ENCODE measurements around the gene NUDT4B. TPM values are rescaled to one million over a fixed set of nuclear protein-coding genes. Genes with fewer than 3 reads are reported as not detected.
"Not testable (repeated sequence)": the region's sequence is repeated elsewhere in the genome, so short reads cannot be mapped to it uniquely, and the experiment has no call there.

NUDT4B gene
- total RNA-seq, result 34.0 TPM

DNA sequence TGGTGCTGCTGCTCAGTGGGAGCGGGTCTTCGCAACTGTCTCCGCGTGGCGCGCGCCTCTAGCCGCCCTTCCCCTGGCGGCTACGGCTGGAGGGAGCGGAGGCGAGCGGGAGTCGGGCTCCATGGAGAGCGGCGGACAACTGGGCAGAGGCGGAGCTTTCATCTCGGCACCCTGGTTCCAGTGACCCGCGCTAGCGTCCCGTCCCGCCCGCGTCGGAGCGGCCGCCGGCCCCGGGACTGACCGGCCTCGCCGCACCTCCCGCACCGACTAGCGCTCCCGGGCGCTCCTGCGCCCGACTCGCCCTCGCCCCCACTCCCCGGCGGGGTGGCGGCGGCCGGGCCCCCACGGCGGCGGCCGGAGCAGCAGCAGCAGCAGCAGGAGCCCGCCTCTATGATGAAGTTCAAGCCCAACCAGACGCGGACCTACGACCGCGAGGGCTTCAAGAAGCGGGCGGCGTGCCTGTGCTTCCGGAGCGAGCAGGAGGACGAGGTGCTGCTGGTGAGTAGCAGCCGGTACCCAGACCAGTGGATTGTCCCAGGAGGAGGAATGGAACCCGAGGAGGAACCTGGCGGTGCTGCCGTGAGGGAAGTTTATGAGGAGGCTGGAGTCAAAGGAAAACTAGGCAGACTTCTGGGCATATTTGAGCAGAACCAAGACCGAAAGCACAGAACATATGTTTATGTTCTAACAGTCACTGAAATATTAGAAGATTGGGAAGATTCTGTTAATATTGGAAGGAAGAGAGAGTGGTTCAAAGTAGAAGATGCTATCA lies at the start of gene NUDT4B:
NUDT4B (plus strand) TSS at position 212 of the 772 bp plus-strand sequence; CDS start at position 391, 179 bp downstream.
- H3K9me3 ChIP-seq (ENCODE audit: low read depth, low read length), result not testable (repeated sequence)

DNA sequence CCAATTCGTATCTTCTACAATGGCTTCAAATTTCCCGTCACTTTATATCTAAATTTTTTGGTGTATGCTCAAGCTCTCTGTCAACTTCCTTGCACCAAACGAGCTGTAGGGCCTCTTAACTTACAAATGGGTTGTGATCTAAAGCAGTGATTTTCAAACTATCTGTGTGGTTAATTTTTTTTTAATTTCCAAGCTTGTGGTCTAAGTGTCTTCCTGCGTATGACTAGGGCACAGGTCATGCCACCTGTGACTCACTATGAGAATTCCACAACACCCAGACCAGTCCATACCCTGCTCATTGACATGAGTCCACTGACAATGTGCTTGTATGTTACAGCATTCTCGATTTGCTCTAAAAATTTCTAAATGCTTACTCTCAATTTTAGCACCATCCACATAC lies 49.2 kb upstream of the NUDT4B start:
- not testable (repeated sequence) for H3K27me3 ChIP-seq (ENCODE audit: insufficient read depth, low read length); H3K4me3 ChIP-seq (ENCODE audit: low read length); H3K9me3 ChIP-seq (ENCODE audit: low read depth, low read length); H3K4me1 ChIP-seq (ENCODE audit: insufficient read depth, low read length)

More for the DNA sequence above, at the start of gene NUDT4B:
- not testable (repeated sequence) for H3K27me3 ChIP-seq (ENCODE audit: insufficient read depth, low read length); H3K4me3 ChIP-seq (ENCODE audit: low read length); H3K4me1 ChIP-seq (ENCODE audit: insufficient read depth, low read length)

DNA sequence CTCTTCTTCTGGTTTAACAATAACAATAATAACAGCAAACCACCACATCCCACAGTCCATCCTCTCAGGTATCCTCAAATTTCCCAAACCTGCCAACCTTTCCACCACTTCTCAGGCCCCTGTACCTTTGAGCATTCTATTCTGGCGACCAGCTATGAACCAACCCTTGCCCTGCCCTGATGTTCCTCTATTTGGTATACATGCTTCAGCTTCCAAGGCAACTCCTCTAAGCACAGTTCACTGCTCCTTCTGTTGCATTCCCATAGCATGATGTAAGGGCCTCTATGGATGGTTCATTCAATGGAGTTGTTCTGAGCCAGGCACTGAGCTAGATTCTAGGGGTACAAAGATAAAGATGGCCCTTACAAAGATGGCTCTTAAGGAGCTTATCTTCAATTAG lies 46.3 kb upstream of the NUDT4B start:
- not testable (repeated sequence) for H3K4me1 ChIP-seq (ENCODE audit: insufficient read depth, low read length); H3K4me3 ChIP-seq (ENCODE audit: low read length); H3K27me3 ChIP-seq (ENCODE audit: insufficient read depth, low read length); H3K9me3 ChIP-seq (ENCODE audit: low read depth, low read length)

DNA sequence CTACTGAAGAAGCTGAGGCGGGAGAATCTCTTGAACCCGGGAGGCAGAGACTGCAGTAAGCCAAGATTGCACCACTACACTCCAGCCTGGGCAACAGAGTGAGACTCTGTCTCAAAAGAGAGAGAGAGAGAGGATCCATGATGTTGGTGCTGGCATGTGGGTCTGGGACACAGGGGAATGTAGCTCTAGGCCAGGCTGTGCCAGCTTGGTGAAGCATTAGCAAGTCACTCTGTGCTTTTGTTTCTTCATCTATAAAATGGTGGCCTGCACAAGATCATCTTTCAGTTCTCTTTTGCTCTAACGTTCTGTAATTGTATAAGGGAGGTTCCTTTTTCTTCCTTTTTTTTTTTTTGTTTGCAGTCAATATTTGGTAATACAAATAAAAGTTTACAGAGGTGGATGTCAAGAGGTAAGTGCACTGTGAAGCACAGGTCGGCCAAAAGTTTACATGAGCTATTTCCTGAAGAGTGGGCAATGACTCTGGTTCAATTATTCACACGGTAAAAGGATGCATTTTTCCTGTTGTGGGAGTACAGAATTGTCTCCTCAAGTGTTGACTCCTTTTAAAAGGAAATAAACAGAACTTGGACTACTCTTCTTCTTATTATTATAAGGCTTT lies 44.5 kb upstream of the NUDT4B start:
- H3K4me1 ChIP-seq (ENCODE audit: insufficient read depth, low read length); H3K27me3 ChIP-seq (ENCODE audit: insufficient read depth, low read length); H3K4me3 ChIP-seq (ENCODE audit: low read length); H3K9me3 ChIP-seq (ENCODE audit: low read depth, low read length): not testable (repeated sequence)

DNA sequence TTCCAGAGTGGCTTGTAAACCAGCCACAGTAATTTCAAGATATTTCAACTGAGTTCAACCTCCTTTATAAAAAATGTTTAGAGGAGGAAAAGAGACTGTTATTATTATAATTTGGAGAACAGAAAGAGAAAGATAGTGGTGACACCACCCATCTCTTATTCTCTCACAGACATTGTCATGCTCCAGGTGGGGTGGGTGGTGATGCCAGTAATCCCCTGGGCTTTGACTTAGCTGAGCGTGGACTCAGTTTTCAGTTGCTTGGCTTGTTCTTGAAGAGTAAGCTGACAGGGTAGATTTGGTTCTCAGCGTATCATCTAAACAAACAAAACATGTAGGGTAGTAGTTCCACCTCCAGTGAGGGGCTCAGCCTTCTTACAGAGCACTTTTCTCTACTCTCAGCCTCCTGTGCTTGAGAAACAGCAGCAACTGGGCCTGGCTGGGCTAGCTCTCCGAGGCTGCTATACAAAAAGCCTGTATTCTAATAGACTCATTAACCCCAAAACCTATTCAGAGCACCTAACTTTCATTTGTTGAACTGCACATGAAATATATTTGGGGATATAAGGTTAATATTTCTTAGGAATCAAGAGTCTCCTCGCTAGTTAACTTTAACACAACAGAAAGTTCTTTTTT lies 43.1 kb upstream of the NUDT4B start:
- H3K9me3 ChIP-seq (ENCODE audit: low read depth, low read length), result not testable (repeated sequence)

DNA sequence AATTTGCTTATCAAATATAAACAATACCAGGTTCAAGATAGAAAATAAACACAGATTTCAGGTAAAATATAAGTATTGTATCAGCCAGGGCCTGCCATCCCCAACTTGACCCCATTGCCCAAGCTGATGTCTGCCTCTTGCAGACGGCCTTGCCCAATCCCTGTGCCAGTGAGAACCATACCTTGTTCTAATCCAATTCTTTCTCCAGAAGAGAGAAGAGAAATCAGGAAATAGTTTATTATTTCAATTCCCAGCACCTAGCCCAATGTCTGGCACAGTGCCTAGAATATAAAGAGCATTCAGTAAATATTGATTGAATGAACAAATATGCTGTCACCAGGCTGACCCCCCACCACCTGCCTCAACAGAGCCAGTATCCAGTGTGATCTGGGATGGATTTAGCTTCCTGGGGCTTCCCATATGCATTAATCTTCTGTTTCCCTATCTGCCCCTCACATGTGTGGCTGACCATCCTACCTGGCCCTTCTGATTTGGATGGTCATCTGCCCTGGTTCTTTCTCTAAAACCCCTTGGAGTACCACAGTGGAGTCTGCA lies 39.7 kb upstream of the NUDT4B start:
- not testable (repeated sequence) for H3K4me3 ChIP-seq (ENCODE audit: low read length); H3K9me3 ChIP-seq (ENCODE audit: low read depth, low read length); H3K4me1 ChIP-seq (ENCODE audit: insufficient read depth, low read length); H3K27me3 ChIP-seq (ENCODE audit: insufficient read depth, low read length)

More for the DNA sequence above, 43.1 kb upstream of the NUDT4B start:
- H3K4me3 ChIP-seq (ENCODE audit: low read length); H3K4me1 ChIP-seq (ENCODE audit: insufficient read depth, low read length); H3K27me3 ChIP-seq (ENCODE audit: insufficient read depth, low read length): not testable (repeated sequence)

DNA sequence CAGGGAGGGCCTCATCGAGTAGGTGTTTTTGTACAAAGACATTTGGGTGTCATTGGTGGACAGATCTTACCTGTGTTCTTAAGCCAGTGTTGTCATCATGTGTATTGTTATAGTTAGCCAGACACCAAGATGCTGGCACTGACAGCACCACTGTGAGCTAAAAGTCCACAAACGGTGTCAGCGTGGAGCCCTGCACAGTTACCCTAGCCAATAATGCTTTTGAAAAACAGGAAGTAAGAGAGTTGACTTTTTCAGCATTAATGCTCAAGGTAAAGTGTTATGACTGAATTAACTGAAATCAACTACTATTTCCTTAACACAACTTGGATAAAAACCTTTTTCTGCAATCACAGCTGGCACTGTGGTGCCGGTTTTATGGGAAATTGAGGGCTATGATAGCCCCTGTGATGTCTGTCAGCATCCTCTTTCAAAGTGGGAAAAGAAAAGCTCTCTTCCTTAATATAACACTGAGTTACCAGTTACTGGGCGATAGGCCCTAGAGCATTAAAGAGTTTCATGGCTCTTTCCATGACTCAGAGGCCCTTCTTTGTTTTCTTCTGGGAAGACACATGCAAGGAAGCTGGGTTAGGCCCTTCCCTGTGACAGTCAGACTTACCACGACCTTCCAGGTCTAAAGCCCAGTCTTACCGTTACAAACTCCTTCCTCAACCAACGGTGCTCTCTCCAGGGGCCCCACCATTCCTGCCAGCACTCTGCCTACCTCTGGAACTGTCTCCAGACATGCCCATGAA lies 37.6 kb upstream of the NUDT4B start:
- H3K4me1 ChIP-seq (ENCODE audit: insufficient read depth, low read length); H3K9me3 ChIP-seq (ENCODE audit: low read depth, low read length): not testable (repeated sequence)

DNA sequence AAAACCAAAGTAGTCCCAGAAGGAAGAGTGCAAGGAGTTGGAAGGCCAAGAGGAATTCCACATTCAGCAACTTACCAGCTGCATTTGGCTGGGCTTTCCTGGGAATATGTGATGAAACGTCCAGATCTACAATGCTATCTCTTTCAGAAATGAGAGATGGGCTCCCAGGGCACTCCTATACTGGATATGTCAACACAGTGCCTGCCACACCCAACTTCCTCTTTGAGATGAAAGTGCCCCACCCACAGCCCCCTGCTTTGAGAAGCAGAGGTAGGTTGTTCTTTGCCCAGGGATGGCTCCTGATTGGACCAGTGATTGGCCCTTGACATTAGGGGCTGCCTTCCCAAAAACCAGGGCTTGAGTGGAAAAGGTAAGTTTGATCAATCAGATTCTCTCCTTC lies 36.2 kb upstream of the NUDT4B start:
- not testable (repeated sequence) for H3K9me3 ChIP-seq (ENCODE audit: low read depth, low read length); H3K4me3 ChIP-seq (ENCODE audit: low read length); H3K27me3 ChIP-seq (ENCODE audit: insufficient read depth, low read length); H3K4me1 ChIP-seq (ENCODE audit: insufficient read depth, low read length)

More for the DNA sequence above, 37.6 kb upstream of the NUDT4B start:
- not testable (repeated sequence) for H3K4me3 ChIP-seq (ENCODE audit: low read length); H3K27me3 ChIP-seq (ENCODE audit: insufficient read depth, low read length)

DNA sequence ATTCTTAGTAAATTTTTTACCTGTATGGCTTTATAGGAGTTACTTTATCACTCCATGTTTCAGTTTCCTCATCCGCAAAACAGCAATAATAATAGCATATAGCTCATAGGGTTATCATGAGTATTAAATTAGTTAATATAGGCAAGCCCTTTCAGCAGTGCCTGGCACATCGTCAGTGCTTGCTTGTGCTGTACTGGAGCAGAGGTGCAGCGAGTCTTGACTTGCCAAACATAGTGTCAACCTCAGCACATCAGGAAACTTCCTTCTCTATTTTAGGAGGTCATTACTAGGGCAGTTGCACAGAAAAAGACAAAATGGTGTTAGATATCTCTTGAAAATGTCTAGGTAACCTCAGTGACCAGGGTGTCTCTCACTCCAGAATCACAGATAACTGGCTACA lies 33.1 kb upstream of the NUDT4B start:
- H3K27me3 ChIP-seq (ENCODE audit: insufficient read depth, low read length); H3K4me1 ChIP-seq (ENCODE audit: insufficient read depth, low read length); H3K4me3 ChIP-seq (ENCODE audit: low read length); H3K9me3 ChIP-seq (ENCODE audit: low read depth, low read length): not testable (repeated sequence)

DNA sequence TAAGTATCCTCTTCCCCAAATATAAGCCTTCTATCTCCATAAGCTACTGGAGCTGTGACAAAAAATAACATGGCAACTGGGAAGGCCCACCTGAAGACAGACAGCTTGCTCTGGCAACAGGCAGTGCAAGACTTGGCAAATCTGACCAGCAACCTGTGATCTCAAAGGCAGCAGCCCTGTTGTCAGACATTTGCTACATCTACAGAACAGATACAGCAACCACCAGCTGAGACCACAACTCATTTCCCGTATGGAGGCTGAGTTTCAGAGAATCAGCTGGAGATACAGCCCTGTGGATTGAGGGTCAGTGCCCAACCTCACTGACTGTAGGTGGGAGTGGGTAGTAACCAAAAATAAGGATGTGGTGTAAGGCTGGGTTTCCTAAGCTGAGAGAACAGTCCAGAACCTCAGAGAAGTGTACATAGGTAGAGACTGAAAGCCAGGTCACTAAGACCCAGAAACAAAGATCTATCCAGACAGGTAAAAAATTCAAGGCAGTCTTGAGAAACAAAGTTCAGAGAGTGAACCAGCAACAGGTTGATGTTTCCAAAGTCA lies 31.5 kb upstream of the NUDT4B start:
- H3K27me3 ChIP-seq (ENCODE audit: insufficient read depth, low read length); H3K9me3 ChIP-seq (ENCODE audit: low read depth, low read length); H3K4me1 ChIP-seq (ENCODE audit: insufficient read depth, low read length); H3K4me3 ChIP-seq (ENCODE audit: low read length): not testable (repeated sequence)

DNA sequence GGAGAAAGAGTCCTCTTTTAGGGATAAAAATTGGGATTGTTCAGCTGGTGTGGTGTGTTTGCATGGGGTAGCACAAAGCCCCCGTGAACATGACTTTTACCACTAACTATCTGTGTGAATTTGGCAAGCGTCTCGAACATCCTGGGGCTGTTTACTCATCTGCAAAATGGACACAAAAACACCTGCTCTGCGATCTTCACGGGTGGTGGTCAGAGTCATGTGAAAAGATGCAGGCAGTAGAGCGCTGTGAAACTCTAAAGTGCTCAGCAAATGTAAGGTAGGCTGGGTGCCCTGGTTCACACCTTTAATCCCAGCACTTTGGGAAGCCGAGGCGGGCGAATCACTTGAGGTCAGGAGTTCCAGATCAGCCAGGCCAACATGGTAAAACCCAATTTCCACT lies 27.7 kb upstream of the NUDT4B start:
- H3K27me3 ChIP-seq (ENCODE audit: insufficient read depth, low read length); H3K4me1 ChIP-seq (ENCODE audit: insufficient read depth, low read length); H3K4me3 ChIP-seq (ENCODE audit: low read length); H3K9me3 ChIP-seq (ENCODE audit: low read depth, low read length): not testable (repeated sequence)

DNA sequence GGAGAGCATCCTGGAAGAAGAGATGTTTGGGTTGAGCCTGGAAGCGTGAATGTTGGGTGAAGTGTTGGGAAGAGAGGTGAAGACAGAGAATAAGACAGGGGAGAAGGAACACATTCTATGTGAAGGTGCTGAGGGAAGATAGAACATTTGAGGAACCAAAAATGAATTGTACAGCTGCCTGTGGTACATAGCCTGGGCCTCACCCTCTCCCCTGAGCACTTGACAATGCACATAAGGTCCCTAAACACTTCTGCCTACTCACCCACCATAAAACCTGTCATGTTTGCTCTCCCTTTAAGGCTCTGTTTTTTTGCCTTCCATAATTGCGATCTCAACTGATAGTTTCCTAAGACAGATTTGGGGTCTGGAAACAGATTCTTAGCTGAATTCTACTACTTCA lies 25.8 kb upstream of the NUDT4B start:
- H3K27me3 ChIP-seq (ENCODE audit: insufficient read depth, low read length); H3K4me3 ChIP-seq (ENCODE audit: low read length); H3K4me1 ChIP-seq (ENCODE audit: insufficient read depth, low read length); H3K9me3 ChIP-seq (ENCODE audit: low read depth, low read length): not testable (repeated sequence)

DNA sequence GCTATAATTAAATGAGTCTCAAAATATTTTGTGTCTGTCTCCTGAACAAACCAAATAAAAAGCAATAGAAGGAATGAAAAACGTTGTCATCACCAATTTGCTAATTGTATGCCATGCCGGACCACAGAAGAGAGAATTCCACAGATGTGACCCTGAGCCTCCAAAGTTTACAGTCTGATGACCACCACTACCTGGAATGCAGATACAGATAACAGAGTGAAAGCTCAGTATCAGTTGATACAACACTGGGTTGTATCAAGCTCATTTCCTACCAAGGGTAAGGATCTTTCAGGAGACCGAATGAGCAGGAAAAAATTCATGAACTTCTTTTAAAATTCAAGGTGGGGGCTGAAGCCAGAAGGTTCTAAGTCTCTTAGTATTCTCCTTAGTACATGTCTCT lies 25.1 kb upstream of the NUDT4B start:
- H3K27me3 ChIP-seq (ENCODE audit: insufficient read depth, low read length); H3K4me1 ChIP-seq (ENCODE audit: insufficient read depth, low read length); H3K4me3 ChIP-seq (ENCODE audit: low read length): not testable (repeated sequence)

DNA sequence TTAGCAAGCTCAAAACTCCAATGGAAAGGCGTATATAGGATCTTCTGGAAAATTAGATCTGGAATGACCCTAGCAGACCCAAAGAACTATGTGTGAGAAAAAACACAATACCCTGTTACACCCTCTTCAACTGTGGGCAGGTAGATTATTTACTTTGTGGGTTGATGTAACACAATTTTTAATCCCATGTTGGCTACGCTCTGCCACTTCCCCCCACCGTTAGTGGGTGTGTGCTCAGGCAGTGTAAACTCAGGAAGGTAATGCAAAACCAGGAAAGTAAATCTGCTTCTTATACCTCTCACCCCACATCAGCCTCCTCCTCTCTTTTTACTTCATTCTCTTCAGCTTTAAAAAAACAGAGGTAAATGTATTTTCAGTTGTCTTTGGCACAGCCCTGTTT lies 23.7 kb upstream of the NUDT4B start:
- H3K4me1 ChIP-seq (ENCODE audit: insufficient read depth, low read length); H3K9me3 ChIP-seq (ENCODE audit: low read depth, low read length); H3K27me3 ChIP-seq (ENCODE audit: insufficient read depth, low read length); H3K4me3 ChIP-seq (ENCODE audit: low read length): not testable (repeated sequence)

More for the DNA sequence above, 25.1 kb upstream of the NUDT4B start:
- H3K9me3 ChIP-seq (ENCODE audit: low read depth, low read length), result not testable (repeated sequence)

DNA sequence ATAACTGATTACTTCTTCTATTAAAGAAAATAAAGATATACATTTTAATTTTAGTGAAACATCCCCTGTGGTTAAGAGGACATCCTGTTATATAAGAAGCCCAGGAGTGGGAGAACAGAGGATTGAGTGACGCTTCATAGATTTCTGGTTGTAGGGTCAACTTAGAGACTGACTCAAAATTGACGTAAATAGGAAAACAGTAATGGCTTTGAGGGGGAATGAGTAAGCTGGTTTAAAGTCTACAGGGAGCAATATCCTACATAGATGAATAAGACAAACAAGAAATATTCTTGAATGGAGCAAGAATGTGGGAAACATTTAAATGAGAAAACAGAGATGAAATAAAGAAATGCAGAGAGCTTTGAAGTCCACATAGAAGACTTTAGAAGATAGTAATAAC lies 20.7 kb upstream of the NUDT4B start:
- H3K27me3 ChIP-seq (ENCODE audit: insufficient read depth, low read length); H3K4me1 ChIP-seq (ENCODE audit: insufficient read depth, low read length); H3K9me3 ChIP-seq (ENCODE audit: low read depth, low read length); H3K4me3 ChIP-seq (ENCODE audit: low read length): not testable (repeated sequence)

Measured in mononuclear cell (primary cell).